SK-N-SH treated with all-trans-retinoic acid at 6 μM for 48 hours (cell line): ENCODE results near the gene MMP15.
A peak's percentile ranks its signal among the peaks of the same experiment; 100 is the strongest.

Experiments
- ATAC-seq: fragments of 200-7000 bp; cut with Tn5 transposase; 3 replicates; pipeline ENCODE4 v1.9.1; 2020; ENCODE audit warnings: mild to moderate bottlenecking, moderate library complexity
- ARNTL ChIP-seq: fragments of 450-650 bp; formaldehyde crosslinking; IDR thresholded peaks from 2 replicates; pipeline ENCODE4 v1.5.0; 2020; ENCODE audit warnings: low read depth, mild to moderate bottlenecking, moderate library complexity, borderline replicate concordance
- BACH2 ChIP-seq: fragments of 250-450 bp; sonication (Bioruptor Pico); IDR thresholded peaks from 2 replicates; pipeline ENCODE4 v1.9.0; 2021; ENCODE audit warnings: mild to moderate bottlenecking, borderline replicate concordance
- CSDC2 ChIP-seq: fragments of 250-450 bp; sonication (Bioruptor Pico); IDR thresholded peaks from 2 replicates; pipeline ENCODE4 v1.5.0; 2020; ENCODE audit warnings: mild to moderate bottlenecking, moderate library complexity
- CSRNP3 ChIP-seq: fragments of 250-450 bp; sonication (Bioruptor Pico); IDR thresholded peaks from 2 replicates; pipeline ENCODE4 v1.5.1; 2021; ENCODE audit warnings: mild to moderate bottlenecking, moderate library complexity
- ESRRG ChIP-seq: fragments of 250-450 bp; sonication (Bioruptor Pico); IDR thresholded peaks from 2 replicates; pipeline ENCODE4 v1.6.1; 2021; ENCODE audit warnings: mild to moderate bottlenecking
- GLIS3 ChIP-seq: fragments of 250-450 bp; sonication (Bioruptor Pico); IDR thresholded peaks from 2 replicates; pipeline ENCODE4 v1.5.0; 2020; ENCODE audit warnings: mild to moderate bottlenecking, moderate library complexity
- OSR1 ChIP-seq: fragments of 250-450 bp; sonication (Bioruptor Pico); IDR thresholded peaks from 2 replicates; pipeline ENCODE4 v1.8.0; 2022; ENCODE audit warnings: moderate library complexity, mild to moderate bottlenecking, inconsistent platforms
- PPARA ChIP-seq: fragments of 250-450 bp; sonication (Bioruptor Pico); IDR thresholded peaks from 2 replicates; pipeline ENCODE4 v1.5.0; 2020; ENCODE audit warnings: mild to moderate bottlenecking, borderline replicate concordance
- RARB ChIP-seq: fragments of 250-450 bp; sonication (Bioruptor Pico); IDR thresholded peaks from 2 replicates; pipeline ENCODE4 v1.8.0; 2021; ENCODE audit warnings: mild to moderate bottlenecking, moderate library complexity
- SNAI2 ChIP-seq: fragments of 250-450 bp; sonication (Bioruptor Pico); IDR thresholded peaks from 2 replicates; pipeline ENCODE4 v1.5.0; 2020; ENCODE audit warnings: mild to moderate bottlenecking, moderate library complexity
- TCF4 ChIP-seq: fragments of 250-450 bp; sonication (Bioruptor Pico); IDR thresholded peaks from 2 replicates; pipeline ENCODE4 v1.8.0; 2021; ENCODE audit warnings: mild to moderate bottlenecking, moderate library complexity, borderline replicate concordance
- ZC3H10 ChIP-seq: fragments of 250-450 bp; sonication (Bioruptor Pico); IDR thresholded peaks from 2 replicates; pipeline ENCODE4 v1.5.1; 2021; ENCODE audit warnings: mild to moderate bottlenecking, moderate library complexity
- ZFP3 ChIP-seq: fragments of 250-450 bp; sonication (Bioruptor Pico); IDR thresholded peaks from 2 replicates; pipeline ENCODE4 v1.5.0; 2020; ENCODE audit warnings: mild to moderate bottlenecking, moderate library complexity
- ZFP30 ChIP-seq: fragments of 450-650 bp; formaldehyde crosslinking; IDR thresholded peaks from 2 replicates; pipeline ENCODE4 v1.5.0; 2022; ENCODE audit warnings: mild to moderate bottlenecking, moderate library complexity
- ZNF565 ChIP-seq: fragments of 450-650 bp; formaldehyde crosslinking; conservative IDR thresholded peaks from 2 replicates; pipeline ENCODE4 v1.5.0; 2020; ENCODE audit warnings: low read depth, mild to moderate bottlenecking, moderate library complexity
- ZNF70 ChIP-seq: fragments of 450-650 bp; formaldehyde crosslinking; IDR thresholded peaks from 2 replicates; pipeline ENCODE4 v1.5.0; 2020; ENCODE audit warnings: mild to moderate bottlenecking, moderate library complexity
- ZNF8 ChIP-seq: fragments of 450-650 bp; formaldehyde crosslinking; IDR thresholded peaks from 2 replicates; pipeline ENCODE4 v1.5.0; 2020; ENCODE audit warnings: mild to moderate bottlenecking, moderate library complexity
- TF ChIP-seq, protein P1 (sequence below): fragments of 250-450 bp; sonication (Bioruptor Pico); IDR thresholded peaks from 2 replicates; pipeline ENCODE4 v1.5.0; 2020; ENCODE audit warnings: mild to moderate bottlenecking, moderate library complexity
- TF ChIP-seq, protein P2 (sequence below): fragments of 250-450 bp; sonication (Bioruptor Pico); IDR thresholded peaks from 2 replicates; pipeline ENCODE4 v1.8.0; 2021; ENCODE audit warnings: low read depth, mild to moderate bottlenecking, moderate library complexity, borderline replicate concordance
- TF ChIP-seq, protein P3 (sequence below): fragments of 250-450 bp; sonication (Bioruptor Pico); IDR thresholded peaks from 2 replicates; pipeline ENCODE4 v1.5.1; 2020; ENCODE audit warnings: low read depth, mild to moderate bottlenecking, moderate library complexity

MMP15 gene

DNA sequence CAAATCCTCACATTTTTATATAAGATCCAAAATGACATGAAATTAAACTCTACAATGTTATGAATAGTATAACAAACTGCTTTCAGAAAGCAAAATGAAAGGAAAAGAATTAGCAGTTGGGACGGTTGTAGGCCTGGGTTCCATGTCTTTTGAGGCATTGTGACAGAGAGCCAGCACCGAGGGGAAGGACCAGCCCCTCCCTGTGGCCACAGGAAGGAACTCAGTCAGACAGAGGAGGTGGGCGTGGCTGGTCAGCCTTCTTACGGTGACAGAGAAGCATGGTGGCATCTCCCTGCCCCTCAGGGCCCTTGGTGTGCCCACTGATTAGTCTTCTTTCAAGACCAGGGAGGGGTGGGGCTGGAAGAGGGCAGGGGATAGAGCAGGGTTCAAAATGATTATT, 30.8 kb upstream of the MMP15 start:
- no peak for TF ChIP-seq CSRNP3 (CRISPR knock-in tag)
- no peak for TF ChIP-seq ARNTL
- TF ChIP-seq ZNF8, result no peak
- TF ChIP-seq, protein P1, sequence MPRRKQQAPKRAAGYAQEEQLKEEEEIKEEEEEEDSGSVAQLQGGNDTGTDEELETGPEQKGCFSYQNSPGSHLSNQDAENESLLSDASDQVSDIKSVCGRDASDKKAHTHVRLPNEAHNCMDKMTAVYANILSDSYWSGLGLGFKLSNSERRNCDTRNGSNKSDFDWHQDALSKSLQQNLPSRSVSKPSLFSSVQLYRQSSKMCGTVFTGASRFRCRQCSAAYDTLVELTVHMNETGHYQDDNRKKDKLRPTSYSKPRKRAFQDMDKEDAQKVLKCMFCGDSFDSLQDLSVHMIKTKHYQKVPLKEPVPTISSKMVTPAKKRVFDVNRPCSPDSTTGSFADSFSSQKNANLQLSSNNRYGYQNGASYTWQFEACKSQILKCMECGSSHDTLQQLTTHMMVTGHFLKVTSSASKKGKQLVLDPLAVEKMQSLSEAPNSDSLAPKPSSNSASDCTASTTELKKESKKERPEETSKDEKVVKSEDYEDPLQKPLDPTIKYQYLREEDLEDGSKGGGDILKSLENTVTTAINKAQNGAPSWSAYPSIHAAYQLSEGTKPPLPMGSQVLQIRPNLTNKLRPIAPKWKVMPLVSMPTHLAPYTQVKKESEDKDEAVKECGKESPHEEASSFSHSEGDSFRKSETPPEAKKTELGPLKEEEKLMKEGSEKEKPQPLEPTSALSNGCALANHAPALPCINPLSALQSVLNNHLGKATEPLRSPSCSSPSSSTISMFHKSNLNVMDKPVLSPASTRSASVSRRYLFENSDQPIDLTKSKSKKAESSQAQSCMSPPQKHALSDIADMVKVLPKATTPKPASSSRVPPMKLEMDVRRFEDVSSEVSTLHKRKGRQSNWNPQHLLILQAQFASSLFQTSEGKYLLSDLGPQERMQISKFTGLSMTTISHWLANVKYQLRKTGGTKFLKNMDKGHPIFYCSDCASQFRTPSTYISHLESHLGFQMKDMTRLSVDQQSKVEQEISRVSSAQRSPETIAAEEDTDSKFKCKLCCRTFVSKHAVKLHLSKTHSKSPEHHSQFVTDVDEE (CRISPR knock-in tag), result no peak
- no peak for TF ChIP-seq SNAI2 (CRISPR knock-in tag)
- no peak for TF ChIP-seq ESRRG (CRISPR knock-in tag)
- TF ChIP-seq RARB, result no peak
- no peak for TF ChIP-seq PPARA
- TF ChIP-seq GLIS3 (CRISPR knock-in tag), result no peak
- TF ChIP-seq, protein P2, sequence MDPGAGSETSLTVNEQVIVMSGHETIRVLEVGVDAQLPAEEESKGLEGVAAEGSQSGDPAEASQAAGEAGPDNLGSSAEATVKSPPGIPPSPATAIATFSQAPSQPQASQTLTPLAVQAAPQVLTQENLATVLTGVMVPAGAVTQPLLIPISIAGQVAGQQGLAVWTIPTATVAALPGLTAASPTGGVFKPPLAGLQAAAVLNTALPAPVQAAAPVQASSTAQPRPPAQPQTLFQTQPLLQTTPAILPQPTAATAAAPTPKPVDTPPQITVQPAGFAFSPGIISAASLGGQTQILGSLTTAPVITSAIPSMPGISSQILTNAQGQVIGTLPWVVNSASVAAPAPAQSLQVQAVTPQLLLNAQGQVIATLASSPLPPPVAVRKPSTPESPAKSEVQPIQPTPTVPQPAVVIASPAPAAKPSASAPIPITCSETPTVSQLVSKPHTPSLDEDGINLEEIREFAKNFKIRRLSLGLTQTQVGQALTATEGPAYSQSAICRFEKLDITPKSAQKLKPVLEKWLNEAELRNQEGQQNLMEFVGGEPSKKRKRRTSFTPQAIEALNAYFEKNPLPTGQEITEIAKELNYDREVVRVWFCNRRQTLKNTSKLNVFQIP (CRISPR knock-in tag), result no peak
- TF ChIP-seq OSR1, result no peak
- TF ChIP-seq ZNF70 (CRISPR knock-in tag), result no peak
- no peak for TF ChIP-seq BACH2 (CRISPR knock-in tag)
- TF ChIP-seq CSDC2, result no peak
- TF ChIP-seq ZC3H10, result no peak
- TF ChIP-seq TCF4 (CRISPR knock-in tag), result no peak
- TF ChIP-seq ZFP3, result no peak
- no peak for TF ChIP-seq ZFP30 (CRISPR knock-in tag)
- no peak for TF ChIP-seq ZNF565 (CRISPR knock-in tag)
- TF ChIP-seq, protein P3, sequence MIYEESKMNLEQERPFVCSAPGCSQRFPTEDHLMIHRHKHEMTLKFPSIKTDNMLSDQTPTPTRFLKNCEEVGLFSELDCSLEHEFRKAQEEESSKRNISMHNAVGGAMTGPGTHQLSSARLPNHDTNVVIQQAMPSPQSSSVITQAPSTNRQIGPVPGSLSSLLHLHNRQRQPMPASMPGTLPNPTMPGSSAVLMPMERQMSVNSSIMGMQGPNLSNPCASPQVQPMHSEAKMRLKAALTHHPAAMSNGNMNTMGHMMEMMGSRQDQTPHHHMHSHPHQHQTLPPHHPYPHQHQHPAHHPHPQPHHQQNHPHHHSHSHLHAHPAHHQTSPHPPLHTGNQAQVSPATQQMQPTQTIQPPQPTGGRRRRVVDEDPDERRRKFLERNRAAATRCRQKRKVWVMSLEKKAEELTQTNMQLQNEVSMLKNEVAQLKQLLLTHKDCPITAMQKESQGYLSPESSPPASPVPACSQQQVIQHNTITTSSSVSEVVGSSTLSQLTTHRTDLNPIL (CRISPR knock-in tag), result no peak
- ATAC-seq, result peak; percentile 64

- ATAC-seq, result no peak
- TF ChIP-seq RARB, result no peak
- no peak for TF ChIP-seq ESRRG (CRISPR knock-in tag)
- no peak for TF ChIP-seq ZC3H10
- TF ChIP-seq, protein P1 (CRISPR knock-in tag), result no peak
- no peak for TF ChIP-seq GLIS3 (CRISPR knock-in tag)
- no peak for TF ChIP-seq TCF4 (CRISPR knock-in tag)
- TF ChIP-seq, protein P2 (CRISPR knock-in tag), result no peak
- no peak for TF ChIP-seq ZNF8
- TF ChIP-seq ZNF70 (CRISPR knock-in tag), result no peak
- TF ChIP-seq ZFP3, result no peak
- TF ChIP-seq ZFP30 (CRISPR knock-in tag), result no peak
- no peak for TF ChIP-seq BACH2 (CRISPR knock-in tag)
- TF ChIP-seq SNAI2 (CRISPR knock-in tag), result no peak
- TF ChIP-seq CSRNP3 (CRISPR knock-in tag), result no peak
- TF ChIP-seq ZNF565 (CRISPR knock-in tag), result no peak
Measured at GRCh38 chr16:57995721-57996405, 29.7 kb upstream of the MMP15 start.
